Activated B cell treated with CpG ODN at 0.5 μM for 24 hours (primary cell): ENCODE measurements around the gene MTMR2. TPM values are rescaled to one million over a fixed set of nuclear protein-coding genes. Genes with fewer than 3 reads are reported as not detected.

Experiments used
- ATAC-seq: fragments of 200-7000 bp; cut with Tn5 transposase; one replicate; pipeline ENCODE4 v1.10.0; 2021; ENCODE audit warnings: low read depth, mild to moderate bottlenecking, moderate library complexity
- CTCF ChIA-PET: fragments of 350-600 bp; sonication (Branson Sonifier 250); formaldehyde crosslinking; loops from one replicate; lab custom pipeline; 2021; ENCODE audit warnings: antibody characterized with exemption; lab: Charles Lee
- POLR2A ChIA-PET: fragments of 350-600 bp; sonication (Branson Sonifier 250); formaldehyde crosslinking; loops from one replicate; lab custom pipeline; 2021; ENCODE audit warnings: antibody characterized with exemption; lab: Charles Lee
- DNase-seq: peaks from one replicate; pipeline ENCODE4 v3.0.0; 2022
- H3K27ac Mint-ChIP-seq: one replicate; pipeline ENCODE4 v1.8.0; 2020; ENCODE audit warnings: mixed read lengths
- H3K27me3 Mint-ChIP-seq: one replicate; pipeline ENCODE4 v1.8.0; 2021; ENCODE audit warnings: mixed read lengths
- H3K36me3 Mint-ChIP-seq: one replicate; pipeline ENCODE4 v1.8.0; 2021; ENCODE audit warnings: low read depth, mixed read lengths
- H3K4me1 Mint-ChIP-seq: one replicate; pipeline ENCODE4 v1.8.0; 2021; ENCODE audit warnings: mixed read lengths
- H3K4me3 Mint-ChIP-seq: one replicate; pipeline ENCODE4 v1.8.0; 2020; ENCODE audit warnings: mild to moderate bottlenecking, mixed read lengths
- H3K9me3 Mint-ChIP-seq: one replicate; pipeline ENCODE4 v1.8.0; 2020; ENCODE audit warnings: mixed read lengths
- intact Hi-C: fragments of 100-400 bp; cut with micrococcal nuclease; formaldehyde crosslinking; loops from one replicate; pipeline ENCODE4 v1.15.1; 2024
- total RNA-seq: library from RNA; stranded (reverse); gene quantifications from 2 replicates; pipeline ENCODE4 v1.2.3, GENCODE V29; 2022
- TF ChIP-seq, protein P1 (sequence below): fragments of 200-600 bp; IDR thresholded peaks from one replicate; pipeline ENCODE4 v1.8.0; 2022; ENCODE audit warnings: antibody characterized with exemption, mild to moderate bottlenecking

Gene MTMR2
- total RNA-seq, 1 donor from 2014 or later, result 22.6 TPM

DNA sequence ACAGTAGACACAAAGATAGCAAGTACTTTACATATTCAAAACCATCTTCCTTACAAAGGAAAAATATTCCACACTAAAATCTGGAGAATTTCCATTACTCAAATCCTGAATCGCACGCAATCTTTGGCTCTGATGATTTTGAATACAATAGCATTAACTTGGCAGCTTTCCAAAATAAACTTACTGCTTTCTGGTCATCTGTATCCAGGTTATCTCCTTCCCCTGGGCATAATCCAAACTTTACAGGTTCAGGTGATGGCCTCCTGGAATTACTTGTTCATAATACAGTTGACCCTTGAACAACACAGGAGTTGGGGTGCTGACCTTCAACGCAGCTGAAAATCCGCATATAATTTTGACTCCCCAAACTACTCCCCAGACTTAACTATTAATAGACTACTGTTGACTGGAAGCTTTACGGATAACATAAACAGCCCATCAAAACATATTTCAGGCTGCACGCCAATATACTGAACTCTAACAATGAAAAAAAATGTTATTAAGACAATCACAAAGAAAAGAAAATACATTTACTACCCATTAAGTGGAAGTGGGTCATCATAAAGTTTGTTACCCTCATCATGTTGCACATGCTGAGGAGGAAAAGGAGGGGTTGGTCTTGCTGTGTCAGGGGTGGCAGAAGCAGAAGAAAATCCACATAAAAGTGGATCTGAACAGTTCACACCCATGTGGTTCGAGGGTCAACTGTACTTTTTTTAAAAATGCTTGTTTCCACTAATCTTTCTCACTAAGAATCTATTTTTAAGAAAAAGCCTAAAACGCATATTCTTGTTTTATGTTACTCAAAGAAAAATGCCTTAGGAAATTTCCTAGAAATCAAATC, 6.5 kb downstream of the MTMR2 start:
- POLR2A ChIA-PET, result no interaction called here
- CTCF ChIA-PET, result no interaction called here
- no peak overlapping the region for H3K4me3 Mint-ChIP-seq
- H3K27me3 Mint-ChIP-seq, result no peaks in the 10 kb centered on the region
- no peak for DNase-seq
- TF ChIP-seq, protein P1, sequence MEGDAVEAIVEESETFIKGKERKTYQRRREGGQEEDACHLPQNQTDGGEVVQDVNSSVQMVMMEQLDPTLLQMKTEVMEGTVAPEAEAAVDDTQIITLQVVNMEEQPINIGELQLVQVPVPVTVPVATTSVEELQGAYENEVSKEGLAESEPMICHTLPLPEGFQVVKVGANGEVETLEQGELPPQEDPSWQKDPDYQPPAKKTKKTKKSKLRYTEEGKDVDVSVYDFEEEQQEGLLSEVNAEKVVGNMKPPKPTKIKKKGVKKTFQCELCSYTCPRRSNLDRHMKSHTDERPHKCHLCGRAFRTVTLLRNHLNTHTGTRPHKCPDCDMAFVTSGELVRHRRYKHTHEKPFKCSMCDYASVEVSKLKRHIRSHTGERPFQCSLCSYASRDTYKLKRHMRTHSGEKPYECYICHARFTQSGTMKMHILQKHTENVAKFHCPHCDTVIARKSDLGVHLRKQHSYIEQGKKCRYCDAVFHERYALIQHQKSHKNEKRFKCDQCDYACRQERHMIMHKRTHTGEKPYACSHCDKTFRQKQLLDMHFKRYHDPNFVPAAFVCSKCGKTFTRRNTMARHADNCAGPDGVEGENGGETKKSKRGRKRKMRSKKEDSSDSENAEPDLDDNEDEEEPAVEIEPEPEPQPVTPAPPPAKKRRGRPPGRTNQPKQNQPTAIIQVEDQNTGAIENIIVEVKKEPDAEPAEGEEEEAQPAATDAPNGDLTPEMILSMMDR, result no peak
- H3K27ac Mint-ChIP-seq, result no peak overlapping the region
- no peaks in the 10 kb centered on the region for H3K9me3 Mint-ChIP-seq
- peaks cover 4% of the 10 kb centered on the region for H3K36me3 Mint-ChIP-seq
- intact Hi-C loops, result no loop called here
- peaks cover 6% of the 10 kb centered on the region for H3K4me1 Mint-ChIP-seq
- ATAC-seq, result no peak

DNA sequence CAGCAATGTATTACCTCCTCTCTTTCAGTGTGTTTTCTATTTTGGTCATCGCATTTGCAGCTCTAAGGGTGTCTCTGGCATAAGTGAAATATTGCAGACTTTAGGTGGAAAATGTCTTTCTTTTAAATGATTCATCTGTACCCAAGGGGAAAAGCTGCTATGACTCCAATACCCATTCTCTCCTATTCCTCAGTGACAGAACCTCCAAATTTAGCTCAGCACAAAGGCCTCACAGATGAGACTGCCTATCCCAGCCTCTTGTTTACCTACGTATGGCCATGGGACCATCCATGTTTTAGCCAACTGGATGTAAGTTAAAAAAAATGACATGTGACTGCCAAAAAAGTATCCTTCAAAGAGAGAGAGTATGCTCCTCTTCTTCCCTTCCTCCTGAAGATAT, 7.9 kb downstream of the MTMR2 start:
- Mint-ChIP-seq H3K9me3 (no peaks in the 10 kb centered on the region), H3K4me1 (no peaks in the 10 kb centered on the region), H3K27me3 (no peaks in the 10 kb centered on the region), H3K27ac (no peak overlapping the region), H3K36me3 (peaks cover 4% of the 10 kb centered on the region), H3K4me3 (no peak overlapping the region)
- DNase-seq, result no peak
- no peak for ATAC-seq
- intact Hi-C loops, result no loop called here
- CTCF ChIA-PET, result no interaction called here
- TF ChIP-seq, protein P1, result no peak
- POLR2A ChIA-PET, result no interaction called here

DNA sequence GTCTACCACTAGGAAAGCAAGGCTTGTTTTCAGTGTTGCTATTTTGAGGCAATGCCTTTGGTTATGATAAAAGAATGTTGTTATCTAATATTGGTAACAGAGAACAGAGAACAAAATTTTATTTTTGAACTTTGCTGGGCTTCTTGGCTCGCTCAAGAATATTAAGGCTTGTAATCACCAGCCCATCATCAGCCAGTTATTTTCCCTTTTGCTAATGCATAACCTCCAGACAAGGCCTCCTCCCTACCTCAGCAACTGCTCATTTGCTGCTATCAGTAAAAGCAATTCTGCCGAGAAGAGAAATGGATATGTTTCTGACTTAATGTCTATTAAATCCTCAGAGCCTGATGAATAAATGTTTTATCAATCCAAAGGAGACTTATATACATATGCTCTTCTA, 8.9 kb downstream of the MTMR2 start:
- Mint-ChIP-seq H3K27ac (no peak overlapping the region), H3K27me3 (no peaks in the 10 kb centered on the region)

DNA sequence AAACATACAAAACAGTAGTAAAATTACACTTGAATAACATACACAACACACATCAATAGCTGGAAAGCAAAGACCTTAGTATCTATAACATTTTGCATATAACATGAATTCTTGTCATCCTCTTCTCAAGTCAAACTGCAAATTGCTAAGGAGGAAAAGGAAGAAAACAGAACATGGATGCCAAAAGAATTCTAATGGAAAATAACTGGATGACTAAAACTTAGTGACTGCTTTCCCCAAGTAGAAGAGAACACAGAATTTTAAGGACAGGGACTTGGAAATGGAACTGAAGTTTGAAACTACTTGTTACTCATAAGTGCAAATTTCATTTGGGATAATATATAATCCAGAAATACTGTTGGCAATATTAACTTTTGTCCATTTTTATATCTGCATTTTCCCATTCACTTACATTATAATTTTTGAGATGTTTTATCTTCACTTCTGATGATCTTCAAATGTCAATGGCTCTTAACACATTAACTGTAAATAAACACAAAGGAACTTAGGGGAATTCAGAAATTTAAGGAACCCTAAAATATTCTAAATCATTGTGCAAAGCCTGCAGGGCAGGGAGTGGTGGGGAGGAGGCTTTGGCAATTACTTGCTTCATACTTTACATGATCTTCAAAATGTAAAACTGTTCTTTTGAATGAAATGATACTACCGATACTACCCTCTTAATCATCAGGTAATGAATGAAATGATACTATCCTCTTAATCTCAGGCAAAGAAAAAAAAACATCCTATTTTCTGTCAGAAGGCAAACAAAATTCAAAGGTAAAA, 9.9 kb downstream of the MTMR2 start:
- POLR2A ChIA-PET, result no interaction called here

More for the DNA sequence above, 8.9 kb downstream of the MTMR2 start:
- ChIA-PET POLR2A (no interaction called here), CTCF (no interaction called here)
- Mint-ChIP-seq H3K4me1 (no peaks in the 10 kb centered on the region), H3K36me3 (peaks cover 4% of the 10 kb centered on the region), H3K4me3 (no peak overlapping the region), H3K9me3 (no peaks in the 10 kb centered on the region)
- ATAC-seq (no peak), DNase-seq (no peak)
- TF ChIP-seq, protein P1, result no peak
- intact Hi-C loops, result no loop called here

More for the DNA sequence above, 9.9 kb downstream of the MTMR2 start:
- TF ChIP-seq, protein P1, result no peak
- peaks cover 4% of the 10 kb centered on the region for H3K36me3 Mint-ChIP-seq
- H3K27me3 Mint-ChIP-seq, result no peaks in the 10 kb centered on the region
- H3K27ac Mint-ChIP-seq, result no peak overlapping the region
- ATAC-seq (no peak), DNase-seq (no peak)
- CTCF ChIA-PET, result no interaction called here
- no peaks in the 10 kb centered on the region for H3K9me3 Mint-ChIP-seq
- intact Hi-C loops, result no loop called here
- H3K4me1 Mint-ChIP-seq, result no peaks in the 10 kb centered on the region
- no peak overlapping the region for H3K4me3 Mint-ChIP-seq
